ENCODE results near the gene CERK.

- TF ChIP-seq ZNF274 (IDR thresholded peaks at IDR 0.05; ENCODE audit: low read depth, low read length): no peak
- no peak for TF ChIP-seq YY1 (IDR thresholded peaks at IDR 0.05; ENCODE audit: insufficient read depth, insufficient read length)
Observed at GRCh38 chr22:46732041-46732379, 6.0 kb downstream of the CERK start.
